Retina (tissue), 1 donor: Measurements from ENCODE around the gene DCTN2.

Experiments
- DNase-seq: peaks from one replicate; pipeline ENCODE4 v3.0.0-alpha.2; 2016

DCTN2 gene

DNA sequence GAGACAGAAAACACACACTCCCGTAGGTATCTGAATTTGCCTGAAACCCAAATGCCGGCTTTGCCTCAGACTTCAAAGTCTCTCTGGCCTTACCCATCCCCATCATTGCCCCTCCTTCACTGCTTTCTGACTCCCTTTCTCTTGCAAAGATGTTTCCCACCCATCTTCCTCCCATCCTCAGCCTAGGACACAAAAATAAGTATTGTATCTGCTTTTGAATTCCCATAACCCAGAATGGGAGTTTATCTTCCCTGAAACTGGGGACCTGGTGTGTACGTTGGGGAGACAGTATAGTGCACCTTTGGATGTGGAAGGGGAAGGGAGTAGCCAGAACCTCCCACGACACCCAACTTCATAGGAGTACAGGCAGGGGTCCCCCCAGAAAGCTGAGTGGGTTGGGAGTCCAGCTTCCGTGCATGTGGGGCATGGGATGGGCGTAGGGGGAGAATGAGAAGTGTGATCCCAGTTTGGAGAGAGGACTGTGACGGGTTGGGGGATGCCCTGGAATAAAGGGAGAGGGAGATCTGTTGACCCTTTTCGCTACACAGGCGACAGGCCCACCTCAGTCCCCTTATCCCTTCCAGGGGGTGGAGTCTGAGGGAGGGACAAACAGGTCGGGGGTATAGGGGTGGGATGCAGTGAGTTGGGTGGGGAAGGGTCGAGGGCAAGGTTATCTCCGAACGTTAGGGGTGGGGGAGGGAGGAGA is 2.4 kb upstream of the DCTN2 start:
- no peak for DNase-seq

GRCh38 chr12:57548488-57548887 is 1.5 kb upstream of the DCTN2 start:
- DNase-seq = no peak

GRCh38 chr12:57548013-57548315 is 972 bp upstream of the DCTN2 start:
- no peak for DNase-seq

GRCh38 chr12:57547288-57548012 is 458 bp upstream of the DCTN2 start:
- DNase-seq = no peak

DNA sequence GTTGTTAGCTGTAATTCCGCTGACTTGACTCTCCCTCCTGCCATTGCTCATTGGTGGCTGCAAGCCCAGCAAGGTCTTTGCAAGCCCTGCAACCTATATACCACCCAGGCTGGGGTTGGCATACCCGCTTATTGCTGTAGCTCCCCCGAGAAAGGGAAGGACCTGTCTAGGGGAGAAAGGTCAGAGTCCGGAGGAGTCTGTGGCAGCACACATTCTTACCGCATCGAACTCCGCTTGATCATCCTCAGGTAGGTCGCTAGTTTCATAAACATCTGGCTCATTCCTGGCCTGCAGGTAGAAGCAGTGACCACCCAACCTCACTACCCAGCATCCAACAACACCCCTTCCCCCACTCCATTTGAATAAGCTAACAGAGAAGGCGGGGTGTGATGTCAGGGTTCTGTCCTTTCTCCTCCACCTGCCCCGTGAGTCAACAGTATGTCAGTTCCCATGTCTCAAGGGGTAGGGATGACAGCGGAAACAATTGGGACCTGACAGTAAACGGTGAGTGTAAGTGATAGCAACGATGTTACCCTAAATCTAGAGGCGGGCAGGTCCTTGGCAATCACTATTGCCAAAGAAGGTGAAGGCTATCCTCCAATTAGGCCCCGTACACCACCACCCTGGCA is 1.1 kb downstream of the DCTN2 start:
- DNase-seq = no peak

- DNase-seq = no peak
Measured at GRCh38 chr12:57543581-57543980, 3.4 kb downstream of the DCTN2 start.

DNA sequence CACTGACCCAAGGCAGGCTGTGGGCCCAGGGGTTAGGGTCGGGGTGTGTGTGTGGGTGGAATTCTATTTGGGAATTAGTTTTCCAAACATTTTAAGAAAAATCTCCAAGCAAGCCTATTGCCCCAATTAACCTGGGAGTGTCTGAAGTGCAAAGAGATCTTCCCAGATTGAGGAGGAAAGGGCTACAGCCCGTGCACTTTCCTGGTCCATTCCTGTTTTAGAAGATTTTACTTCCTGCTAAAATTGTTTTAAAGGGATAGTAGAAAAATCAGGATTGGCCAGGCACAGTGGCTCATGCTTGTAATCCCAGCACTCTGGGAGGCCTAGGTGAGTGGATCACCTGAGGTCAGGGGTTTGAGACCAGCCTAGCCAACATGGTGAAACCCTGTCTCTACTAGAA is 5.3 kb downstream of the DCTN2 start:
- DNase-seq = no peak

DNA sequence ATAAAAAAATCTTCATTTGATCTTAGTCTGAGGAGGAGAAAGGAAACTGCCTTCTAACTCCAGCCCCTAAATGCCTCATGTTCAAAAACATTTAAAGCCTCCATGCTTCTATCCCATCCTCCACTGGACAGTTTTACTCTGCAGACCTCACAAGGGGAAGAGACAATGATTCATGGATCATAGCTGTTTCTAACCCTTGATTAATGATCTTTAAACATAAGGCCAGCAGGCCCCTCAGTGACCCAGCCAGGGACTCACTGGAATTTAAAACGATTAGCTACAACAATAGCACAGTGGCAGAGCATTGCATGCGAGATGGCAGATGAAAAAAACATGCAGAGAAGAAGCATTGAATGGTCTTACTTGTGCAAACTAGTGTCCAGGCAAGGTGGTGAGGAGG is 6.0 kb downstream of the DCTN2 start:
- DNase-seq = no peak

GRCh38 chr12:57539134-57539768 is 7.7 kb downstream of the DCTN2 start:
- no peak for DNase-seq

DNA sequence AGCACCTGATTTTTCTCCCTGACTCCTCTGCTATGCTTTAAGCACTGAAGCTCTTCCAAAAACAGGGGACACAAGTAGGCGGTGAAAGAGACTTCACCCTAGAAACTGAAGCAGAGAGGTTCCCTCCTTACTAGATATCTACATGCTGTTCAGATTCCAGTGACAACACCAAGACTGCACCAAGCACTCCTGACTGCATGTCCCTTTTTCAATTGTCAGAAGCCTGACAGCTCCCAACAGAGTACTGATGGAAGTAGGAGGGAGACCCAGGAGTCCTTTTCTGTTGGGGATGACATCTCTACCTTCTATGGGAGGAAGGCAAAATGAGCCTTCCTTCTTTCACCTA is 10.4 kb downstream of the DCTN2 start:
- DNase-seq = no peak

DNA sequence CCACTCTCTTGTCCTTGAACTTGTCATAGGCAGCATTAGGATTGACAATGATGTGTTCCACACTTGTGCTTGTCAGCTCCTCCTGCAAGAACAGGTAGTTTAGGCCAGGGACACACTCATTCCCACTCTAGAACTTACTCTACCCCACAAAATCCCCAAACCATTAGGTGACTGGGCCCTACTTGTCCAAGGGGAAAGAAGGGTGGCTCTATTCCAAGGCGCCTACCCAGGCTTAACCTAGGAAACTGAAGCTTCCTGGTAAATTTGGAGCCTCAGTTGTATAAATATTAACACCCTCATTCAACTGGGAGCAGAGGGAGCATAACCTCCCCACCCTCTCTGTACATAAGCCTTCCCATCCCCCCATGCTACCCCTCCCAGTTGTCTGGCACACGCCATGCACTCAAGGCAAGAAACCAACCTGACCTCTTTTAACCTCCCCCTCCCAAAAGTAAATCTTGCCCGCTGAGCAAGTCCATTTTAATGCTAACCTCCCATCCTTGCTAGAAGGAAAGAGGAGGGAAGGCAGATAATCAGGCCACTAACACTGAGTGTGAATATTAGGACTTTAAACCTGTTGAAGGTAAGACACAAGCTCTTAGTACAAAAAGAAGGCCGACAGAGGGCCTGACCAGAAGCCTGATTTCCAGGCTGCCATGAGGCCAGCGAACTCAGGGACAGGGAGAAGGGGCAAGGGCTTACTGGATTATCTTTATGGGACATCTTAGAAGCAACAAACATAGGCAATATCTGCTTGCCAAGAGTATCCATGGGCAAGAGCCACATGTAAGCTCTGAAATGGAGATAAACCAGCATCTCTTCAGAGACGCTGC is 11.0 kb downstream of the DCTN2 start:
- no peak for DNase-seq

DNA sequence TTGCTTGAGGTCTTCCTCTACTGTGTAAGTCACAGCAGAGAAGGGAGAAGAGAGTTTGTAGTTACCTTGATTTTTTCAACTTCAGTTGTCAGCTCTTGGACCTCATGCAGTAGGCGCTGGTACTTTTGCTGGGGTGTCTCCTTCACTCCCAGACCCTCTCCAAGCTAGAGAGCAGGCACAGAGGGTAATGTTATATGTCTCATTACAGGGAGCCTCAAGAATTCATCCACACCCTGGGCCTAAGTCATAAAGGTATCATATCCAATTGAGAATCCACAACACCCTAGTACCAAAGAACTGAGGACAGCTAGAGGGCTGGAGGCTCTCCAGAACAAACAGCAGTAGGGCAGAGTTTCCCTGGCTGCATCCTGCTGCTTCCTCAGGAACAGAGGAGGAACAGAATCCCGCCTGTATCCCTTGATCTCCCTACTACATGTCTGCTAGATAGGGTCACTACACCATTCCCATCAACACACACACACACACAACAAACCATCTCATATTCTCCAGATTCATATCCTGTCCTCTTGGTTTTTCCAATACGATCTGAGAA is 11.9 kb downstream of the DCTN2 start:
- DNase-seq = no peak

GRCh38 chr12:57534250-57534649 is 12.7 kb downstream of the DCTN2 start:
- no peak for DNase-seq

DNA sequence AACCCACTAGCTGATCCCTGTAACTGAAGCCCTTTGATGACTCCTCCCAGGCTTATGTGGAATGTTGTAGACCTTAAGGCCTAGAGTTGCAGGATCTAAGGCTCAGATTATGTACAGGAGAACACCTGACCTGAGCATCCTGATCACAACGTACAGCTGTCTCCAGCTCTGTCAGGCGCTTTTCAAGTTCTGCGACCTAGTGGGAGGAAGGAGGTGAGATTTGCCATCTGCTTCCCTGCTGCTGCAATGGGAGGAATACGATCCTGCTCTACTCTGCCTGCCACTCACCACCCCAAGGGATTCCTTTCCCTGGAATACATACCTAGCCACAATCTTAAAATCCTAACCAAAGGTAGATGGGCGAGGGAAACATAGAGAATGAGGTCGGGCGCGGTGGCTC is 13.9 kb downstream of the DCTN2 start:
- no peak for DNase-seq

DNA sequence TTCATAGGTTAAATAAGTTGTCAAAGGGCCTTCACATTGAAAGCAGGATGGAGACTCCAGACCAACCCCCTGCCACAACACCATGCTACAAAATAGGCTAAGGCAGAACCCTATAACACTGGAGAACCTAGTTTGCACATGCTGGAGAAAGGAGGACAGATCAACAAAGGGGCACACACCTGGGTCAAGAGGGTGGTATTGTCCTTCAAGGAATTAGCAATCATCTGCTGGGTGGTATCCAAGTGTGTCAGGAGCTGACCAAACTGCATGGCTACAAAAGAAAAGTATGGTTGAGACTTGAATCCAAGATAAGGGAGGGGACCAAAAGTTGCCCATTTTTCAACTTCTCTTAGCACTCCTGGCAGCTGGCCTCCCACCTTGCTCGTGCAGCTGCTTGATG is 15.2 kb downstream of the DCTN2 start:
- DNase-seq = no peak

DNA sequence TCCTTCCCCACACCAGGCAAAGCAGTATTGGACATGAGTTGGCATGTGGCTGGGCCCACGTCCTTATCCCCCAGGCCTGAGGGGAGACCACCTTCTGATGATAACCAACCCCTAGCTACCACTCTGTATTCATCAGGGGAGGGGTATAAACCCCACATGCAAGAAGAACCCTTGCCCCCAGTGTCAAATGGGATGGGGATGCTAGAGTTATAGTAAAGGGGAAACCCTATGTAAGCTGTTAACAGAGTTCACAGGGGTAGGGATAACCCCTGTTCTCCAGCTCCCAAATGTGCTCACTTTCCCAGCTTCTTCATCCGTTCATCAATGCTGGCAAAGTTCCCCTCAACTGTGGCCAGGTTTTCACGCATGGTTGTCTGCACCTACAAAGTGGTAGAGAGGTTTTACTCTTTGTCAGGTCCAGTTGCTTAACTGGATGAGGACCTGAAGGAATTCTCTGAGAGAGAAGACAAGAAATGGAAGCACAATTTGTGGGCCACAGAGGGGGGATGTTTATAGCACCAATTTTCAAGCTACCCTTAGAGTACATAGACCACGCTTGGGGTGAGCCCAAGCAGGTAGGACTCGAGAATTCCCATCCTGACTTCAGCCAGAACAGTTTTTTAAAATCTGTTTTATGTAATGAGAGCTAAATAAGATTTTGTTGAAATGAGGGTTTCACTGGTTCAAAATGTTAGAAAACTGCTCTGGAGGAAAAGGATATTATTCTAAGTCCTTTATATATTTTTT is 16.4 kb downstream of the DCTN2 start:
- DNase-seq = no peak

DNA sequence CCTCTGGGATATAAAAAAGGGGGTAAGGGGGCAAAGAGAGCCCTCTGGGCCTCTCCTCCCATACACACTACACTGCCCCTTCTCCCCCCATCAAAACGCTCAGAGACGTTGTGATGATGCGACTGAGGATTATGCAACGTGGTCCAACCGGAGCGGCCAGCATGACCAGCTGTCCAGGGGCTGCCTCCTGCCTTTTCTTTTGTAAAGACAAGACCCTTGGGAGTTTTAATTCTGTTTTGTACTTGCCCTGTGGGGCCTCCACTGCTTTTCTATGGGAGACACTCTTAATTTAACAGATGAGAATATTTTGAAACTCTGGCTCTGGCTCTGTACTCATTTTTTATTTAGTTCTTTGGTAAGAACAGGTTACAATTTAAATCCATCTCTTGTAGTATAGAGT is 17.2 kb downstream of the DCTN2 start:
- DNase-seq = no peak

DNA sequence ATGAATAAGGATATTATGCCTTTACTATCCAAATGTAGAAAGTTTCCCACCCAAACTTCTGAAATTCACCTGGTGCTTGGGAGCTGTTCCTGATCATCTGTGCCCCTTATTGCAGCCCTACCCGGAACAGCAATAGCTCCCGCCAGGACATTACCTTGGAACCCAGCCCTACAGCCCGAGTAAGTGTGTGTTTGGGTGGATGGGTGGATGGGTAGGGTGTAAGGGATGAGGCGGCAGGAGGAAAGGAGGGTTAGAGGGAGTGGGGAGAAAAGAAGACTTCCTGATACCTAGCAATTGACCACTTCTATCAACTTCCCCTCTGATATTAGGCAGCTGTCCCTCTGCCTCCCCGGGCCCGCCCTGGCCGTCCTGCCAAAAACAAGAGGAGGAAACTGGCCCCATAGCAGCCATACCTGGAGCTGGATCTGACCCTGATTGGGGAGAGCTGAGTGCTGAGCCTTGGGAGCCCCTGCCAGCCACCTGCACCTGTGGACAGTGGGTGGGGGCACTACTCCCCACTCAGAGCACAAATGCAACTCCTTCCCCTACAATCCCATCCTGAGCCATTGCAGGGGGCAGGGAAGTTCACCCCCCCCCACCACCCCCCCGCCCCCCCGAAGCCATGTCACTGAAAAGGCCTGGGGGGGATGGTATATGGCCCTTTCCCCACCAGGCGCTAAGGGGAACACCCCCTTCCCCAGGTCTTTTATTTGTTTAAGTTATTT is 18.0 kb downstream of the DCTN2 start:
- DNase-seq = no peak

DNA sequence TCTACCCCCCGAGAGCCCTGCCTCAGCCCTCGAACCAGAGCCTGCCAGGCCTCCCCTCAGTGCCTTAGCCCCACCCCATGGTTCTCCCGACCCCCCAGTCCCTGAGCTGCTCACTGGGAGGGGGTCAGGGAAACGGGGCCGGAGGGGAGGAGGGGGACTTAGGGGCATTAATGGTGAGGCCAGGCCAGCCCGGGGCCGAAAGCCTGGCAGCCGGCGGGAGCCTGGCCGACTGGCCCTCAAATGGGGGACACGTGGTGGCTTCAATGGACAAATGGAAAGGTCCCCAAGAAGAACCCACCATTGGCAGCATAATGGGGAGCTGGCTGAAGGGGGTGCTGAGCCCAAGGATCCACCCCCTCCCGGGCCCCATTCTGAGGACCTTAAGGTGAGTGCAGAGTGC is 18.8 kb downstream of the DCTN2 start:
- DNase-seq = no peak

- no peak for DNase-seq
Measured at GRCh38 chr12:57527184-57527583, 19.8 kb downstream of the DCTN2 start.

GRCh38 chr12:57526477-57527126 is 20.4 kb downstream of the DCTN2 start:
- no peak for DNase-seq
